AG04449 (cell line): ENCODE results near the gene FANK1.

Source experiments
- CTCF ChIA-PET: fragments of 350-600 bp; formaldehyde crosslinking; extraction: SDS; loops from one replicate; lab custom pipeline; 2021; ENCODE audit warnings: antibody characterized with exemption; lab: Yijun Ruan, JAX
- POLR2A ChIA-PET: fragments of 400-600, 350-600 bp; formaldehyde crosslinking; extraction: SDS; loops from one replicate; lab custom pipeline; 2020; ENCODE audit warnings: antibody characterized with exemption, inconsistent platforms; lab: Yijun Ruan, JAX
- DNase-seq: peaks from one replicate; pipeline ENCODE4 v3.0.0-alpha.2; 2010; ENCODE audit warnings: low read depth, low spot score
- H3K4me3 ChIP-seq: 2 replicates; pipeline ENCODE4 v1.5.1; 2011; ENCODE audit warnings: low read depth, mild to moderate bottlenecking, control low read depth, low read length
- CTCF ChIP-seq: IDR thresholded peaks from one replicate; pipeline ENCODE4 v1.5.1; 2011; ENCODE audit warnings: mild to moderate bottlenecking, moderate library complexity, low read length, control low read depth, inconsistent platforms; ENCODE audit not compliant: insufficient read depth; ENCODE audit errors: missing control alignments

FANK1 gene

DNA sequence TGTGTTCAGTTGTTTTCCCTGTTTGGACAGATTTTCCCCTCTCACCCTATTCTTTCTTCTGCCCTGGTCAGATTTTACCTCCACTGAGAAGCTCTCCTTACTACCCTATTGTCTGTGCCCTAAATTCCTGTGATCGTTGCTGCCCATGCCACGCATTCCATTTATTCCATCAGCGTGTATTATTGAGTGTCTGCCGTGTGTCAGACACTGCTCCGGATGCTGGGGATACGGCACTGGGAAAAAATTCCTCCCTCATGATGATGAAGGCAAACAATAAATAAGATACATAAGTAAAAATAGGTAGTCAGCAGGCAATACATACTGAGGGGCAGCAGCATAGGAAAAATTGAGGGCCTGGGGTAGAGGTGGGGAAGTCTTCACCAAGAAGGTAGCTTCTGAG, 86.8 kb downstream of the FANK1 start:
- ChIA-PET CTCF (interaction anchor here (0.6 to 10.1 kb wide), 44 partner anchors 8 to 776 kb away, joined by 3 to 116 read pairs (median 4); partner anchors contain the start of gene ADAM12), POLR2A (interaction anchor here (2.0 kb wide), 1 partner anchor 79 kb away, joined by 7 read pairs; no protein-coding TSS in a partner anchor)
- no peak overlapping the region for H3K4me3 ChIP-seq
- peak; percentile 9 for DNase-seq
- TF ChIP-seq CTCF, result no peak

GRCh38 chr10:125983656-125984055, 87.3 kb downstream of the FANK1 start:
- POLR2A ChIA-PET, result interaction anchor here (2.0 kb wide), 1 partner anchor 79 kb away, joined by 7 read pairs; no protein-coding TSS in a partner anchor
- CTCF ChIA-PET, result interaction anchor here (1.0 to 10.1 kb wide), 28 partner anchors 8 to 776 kb away, joined by 3 to 116 read pairs (median 4); partner anchors contain the start of gene ADAM12
- no peak overlapping the region for H3K4me3 ChIP-seq
- TF ChIP-seq CTCF, result no peak
- DNase-seq, result no peak

GRCh38 chr10:125984346-125984745, 88.0 kb downstream of the FANK1 start:
- H3K4me3 ChIP-seq, result no peak overlapping the region
- DNase-seq, result no peak
- no peak for TF ChIP-seq CTCF
- ChIA-PET POLR2A (interaction anchor here (2.0 kb wide), 1 partner anchor 78 kb away, joined by 7 read pairs; no protein-coding TSS in a partner anchor), CTCF (interaction anchor here (0.8 to 10.1 kb wide), 15 partner anchors 9 to 518 kb away, joined by 3 to 116 read pairs (median 4); partner anchors contain the start of gene ADAM12)

DNA sequence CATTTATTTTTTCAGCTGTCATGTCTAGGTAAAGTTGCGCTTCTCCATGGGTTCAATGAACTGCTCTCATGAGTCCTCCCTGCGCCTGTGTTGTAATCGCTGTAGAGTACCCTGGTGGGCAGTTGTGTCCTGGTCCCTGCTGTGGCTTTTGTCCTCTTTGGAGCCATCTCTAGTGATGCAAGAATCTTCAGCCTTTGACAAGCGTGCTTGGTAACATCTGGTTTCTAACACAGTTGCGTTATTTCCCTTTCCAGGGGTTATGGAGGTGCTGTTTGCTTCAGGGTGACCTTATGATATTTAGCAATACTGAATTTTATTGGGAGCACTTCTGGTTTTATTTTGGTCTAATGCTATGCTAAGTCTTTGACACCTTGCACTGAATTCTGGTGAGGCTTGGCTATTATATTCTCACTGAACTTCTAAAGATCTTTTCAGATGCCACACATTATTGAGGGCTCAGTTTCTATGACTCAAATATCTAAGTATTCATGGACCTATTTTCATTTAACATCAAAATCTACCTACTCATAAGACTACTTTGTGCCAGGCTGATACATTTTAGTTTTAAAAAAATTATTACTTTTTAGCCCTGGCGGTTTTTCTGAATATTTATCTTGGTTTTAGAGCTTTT, 88.6 kb downstream of the FANK1 start:
- no peak for DNase-seq
- POLR2A ChIA-PET, result no interaction called here

DNA sequence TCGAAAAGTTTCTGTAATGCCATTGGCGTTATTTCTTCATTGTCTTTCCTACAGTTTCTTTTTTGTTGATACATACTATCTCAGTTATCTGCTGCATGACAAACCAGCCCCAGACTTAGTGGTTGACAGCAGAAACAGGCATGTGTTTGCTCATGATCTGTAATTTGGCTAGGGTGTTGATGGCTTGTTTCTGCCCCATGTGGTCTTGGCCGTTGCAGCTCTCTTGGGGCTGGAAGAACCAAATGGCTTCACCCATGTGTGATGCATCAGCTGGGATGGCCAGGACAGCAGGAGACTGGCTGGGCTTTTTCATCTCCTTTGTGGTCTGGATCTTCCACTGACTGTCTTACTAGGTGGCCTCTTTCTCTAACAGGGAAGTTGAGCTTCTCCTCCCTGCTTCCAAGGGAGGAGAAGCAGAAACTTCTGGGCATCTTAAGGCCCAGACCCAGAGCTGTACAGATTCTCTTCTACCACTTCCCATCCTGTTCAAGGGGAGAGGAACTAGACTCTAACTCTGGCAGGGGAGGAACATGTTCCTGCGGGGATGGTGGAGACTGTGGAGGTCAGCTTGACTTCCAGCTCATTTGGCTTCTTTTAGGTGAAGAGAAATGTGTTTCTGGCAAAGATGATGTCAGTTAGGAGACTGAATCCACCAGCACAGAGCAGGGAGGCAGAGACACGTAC, 89.3 kb downstream of the FANK1 start:
- POLR2A ChIA-PET, result no interaction called here
- CTCF ChIA-PET, result interaction anchor here (1.6 to 1.7 kb wide), 2 partner anchors 9 to 10 kb away, joined by 4 read pairs; no protein-coding TSS in a partner anchor
- no peak for TF ChIP-seq CTCF

More for the DNA sequence above, 88.6 kb downstream of the FANK1 start:
- H3K4me3 ChIP-seq, result no peak overlapping the region
- CTCF ChIA-PET, result interaction anchor here (0.8 to 10.1 kb wide), 9 partner anchors 9 to 518 kb away, joined by 3 to 116 read pairs (median 4); partner anchors contain the start of gene ADAM12
- TF ChIP-seq CTCF, result no peak

GRCh38 chr10:125989791-125990190, 93.4 kb downstream of the FANK1 start:
- ChIA-PET POLR2A (no interaction called here), CTCF (no interaction called here)
- no peak for DNase-seq
- no peak overlapping the region for H3K4me3 ChIP-seq
- TF ChIP-seq CTCF, result no peak

More for the DNA sequence above, 89.3 kb downstream of the FANK1 start:
- DNase-seq, result no peak
- H3K4me3 ChIP-seq, result no peak overlapping the region
